ENCODE data around the gene TEX52.
A peak's percentile ranks its signal among the peaks of the same experiment; 100 is the strongest.
"Not testable (repeated sequence)": the region's sequence is repeated elsewhere in the genome, so short reads cannot be mapped to it uniquely, and the experiment has no call there.

The TEX52 gene

DNA sequence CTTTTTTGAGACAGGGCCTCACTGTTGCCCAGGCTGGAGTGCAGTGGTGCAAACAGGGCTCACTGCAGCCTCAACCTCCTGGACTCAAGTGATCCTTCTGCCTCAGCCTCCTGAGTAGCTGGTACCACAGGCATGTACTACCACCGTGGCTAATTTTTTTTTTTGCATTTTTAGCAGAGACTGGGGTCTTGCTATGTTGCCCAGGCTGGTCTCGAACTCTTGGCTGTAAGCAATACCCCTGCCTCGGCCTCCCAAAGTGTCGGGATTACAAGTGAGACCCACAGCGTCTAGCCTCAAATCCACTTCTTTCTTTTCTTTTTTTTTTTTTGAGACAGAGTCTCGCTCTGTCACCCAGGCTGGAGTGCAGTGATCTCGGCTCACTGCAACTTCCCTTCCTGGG lies 6.6 kb upstream of the TEX52 start:
- DNase-seq, result not testable (repeated sequence)

DNA sequence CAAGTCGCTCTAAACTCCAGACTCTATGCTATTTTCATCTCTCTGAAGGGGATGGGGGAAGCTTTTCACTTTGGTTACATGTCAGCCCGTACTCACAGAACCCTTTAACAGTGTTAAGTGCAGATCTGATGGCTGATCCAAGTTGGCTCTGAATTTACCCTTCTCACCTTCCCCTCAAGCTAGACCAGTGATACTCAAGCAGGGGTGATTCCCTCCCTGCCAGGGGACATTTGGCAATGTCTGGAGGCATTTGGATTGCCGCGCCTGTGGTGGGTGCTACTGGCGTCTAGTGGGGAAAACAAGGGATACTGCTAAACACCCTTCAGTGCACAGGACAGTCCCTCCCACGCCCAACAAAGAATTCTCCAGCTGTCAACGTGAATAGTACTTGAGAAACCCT lies 6.0 kb upstream of the TEX52 start:
- no peak for DNase-seq

DNA sequence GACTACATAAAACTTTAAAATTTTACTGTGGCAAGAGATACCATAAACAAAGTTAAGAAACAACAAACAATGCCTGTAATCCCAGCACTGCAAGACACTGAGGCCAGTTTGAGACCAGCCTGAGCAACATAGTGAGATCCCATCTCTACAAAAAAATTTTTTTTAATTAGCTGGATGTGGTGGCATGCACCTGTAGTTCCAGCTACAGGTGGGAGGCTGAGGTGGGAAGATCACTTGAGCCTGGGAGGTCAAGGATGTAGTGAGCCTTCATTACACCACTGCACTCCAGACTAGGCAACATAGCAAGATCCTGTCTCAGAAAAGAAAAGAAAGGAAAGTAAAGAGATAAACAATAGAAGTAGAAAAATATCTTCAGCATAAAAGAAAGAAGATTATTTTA lies 3.3 kb upstream of the TEX52 start:
- DNase-seq, result no peak

DNA sequence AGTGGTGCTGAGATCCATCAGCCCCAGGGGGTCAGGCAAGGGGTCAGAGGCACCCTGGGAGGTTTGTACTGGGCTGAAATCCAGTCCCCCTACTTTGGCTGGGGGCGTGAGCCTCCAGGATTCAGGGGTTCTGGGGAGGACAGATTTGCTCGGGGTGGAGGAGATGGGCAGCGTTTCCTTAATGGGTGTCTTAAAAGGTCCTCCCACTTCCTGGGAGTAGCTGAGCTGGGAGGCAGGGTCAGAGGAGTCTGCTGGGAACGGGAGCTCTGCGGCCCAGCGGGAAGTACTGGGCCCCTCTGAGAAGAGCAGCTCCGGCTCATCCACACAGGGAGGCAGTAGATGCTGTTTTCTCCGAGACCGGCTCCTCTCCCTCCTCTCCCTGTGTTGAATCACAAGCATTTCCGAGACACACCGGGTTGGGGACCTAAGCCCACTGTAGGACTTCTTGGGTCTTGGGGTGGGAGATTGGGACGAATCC lies 2.1 kb upstream of the TEX52 start:
- no peak for DNase-seq

DNA sequence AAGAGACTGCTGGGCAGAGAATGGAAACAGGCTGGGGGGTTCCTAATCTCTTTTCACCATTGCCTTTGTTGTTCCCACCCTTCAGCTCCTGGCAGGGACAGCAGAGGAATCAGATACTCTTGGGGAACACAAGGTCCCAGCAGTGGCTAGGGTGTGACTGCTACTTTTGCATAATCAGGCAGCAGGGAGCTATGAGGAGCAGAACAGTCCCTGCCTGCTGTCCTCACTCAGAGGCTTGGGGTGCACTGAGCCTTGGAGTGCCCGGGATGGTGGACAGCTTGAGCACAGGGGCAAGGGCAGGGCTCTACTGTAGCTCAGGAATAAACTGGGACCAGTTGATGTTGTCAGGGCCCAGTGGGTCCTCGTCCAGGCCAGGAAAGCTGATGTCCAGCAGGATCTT lies 1.5 kb upstream of the TEX52 start:
- no peak for DNase-seq

DNA sequence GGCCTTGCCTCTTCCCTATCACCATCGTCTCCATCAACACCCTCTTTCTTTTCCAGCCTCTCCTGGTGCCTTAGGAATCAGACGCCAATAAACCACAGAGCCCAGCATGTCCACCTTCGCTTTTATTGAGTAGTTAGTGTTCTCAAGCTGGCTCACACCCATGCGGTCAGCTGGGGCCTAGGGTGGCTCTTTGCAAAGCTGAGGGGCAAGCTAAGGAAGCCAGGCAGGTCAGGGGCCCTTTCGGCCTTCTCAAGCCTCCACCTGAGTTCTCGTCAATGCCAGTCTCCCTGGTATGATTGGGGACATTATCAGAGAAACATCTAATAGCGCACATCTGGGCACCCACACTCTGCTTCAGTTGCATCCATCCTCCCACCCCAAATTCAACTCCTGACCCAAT lies 737 bp upstream of the TEX52 start:
- no peak for DNase-seq

DNA sequence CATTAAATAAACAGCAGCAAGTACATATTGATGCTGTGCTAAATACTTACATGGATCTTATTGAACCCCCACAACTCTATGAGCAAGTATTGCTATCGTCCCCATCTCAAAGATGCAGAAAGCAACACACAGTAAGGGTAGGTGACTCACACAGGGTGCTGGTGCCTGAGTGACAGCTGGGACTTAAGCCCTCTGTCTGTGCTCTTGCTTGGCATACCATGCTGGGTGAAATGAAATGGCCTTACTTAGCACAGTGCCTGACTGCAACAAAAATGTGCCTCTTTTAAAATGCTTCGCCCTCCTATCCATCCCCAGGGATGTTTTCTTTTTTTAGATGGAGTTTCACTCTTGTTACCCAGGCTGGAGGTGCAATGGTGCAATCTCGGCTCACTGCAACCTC lies 788 bp downstream of the TEX52 start:
- no peak for DNase-seq

DNA sequence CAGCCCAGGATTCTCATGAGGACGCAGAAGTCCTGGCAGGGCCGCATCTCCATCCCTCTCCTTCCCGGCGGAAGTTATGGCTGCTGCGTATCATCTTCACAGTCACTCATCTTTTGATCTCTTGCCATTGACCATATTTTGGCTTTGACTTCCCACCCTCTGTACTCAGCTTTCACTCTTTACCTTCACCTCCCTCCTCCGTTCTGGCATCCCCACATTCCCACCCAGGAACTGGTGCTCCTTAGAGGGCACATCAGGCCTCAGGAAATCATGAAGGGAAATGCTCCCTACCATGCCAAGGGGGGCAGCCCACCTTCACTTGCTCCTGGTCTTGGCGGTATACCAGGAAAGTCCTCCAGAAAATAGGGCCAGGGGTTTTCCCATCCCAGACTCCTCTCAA lies 1.3 kb downstream of the TEX52 start:
- no peak for DNase-seq

DNA sequence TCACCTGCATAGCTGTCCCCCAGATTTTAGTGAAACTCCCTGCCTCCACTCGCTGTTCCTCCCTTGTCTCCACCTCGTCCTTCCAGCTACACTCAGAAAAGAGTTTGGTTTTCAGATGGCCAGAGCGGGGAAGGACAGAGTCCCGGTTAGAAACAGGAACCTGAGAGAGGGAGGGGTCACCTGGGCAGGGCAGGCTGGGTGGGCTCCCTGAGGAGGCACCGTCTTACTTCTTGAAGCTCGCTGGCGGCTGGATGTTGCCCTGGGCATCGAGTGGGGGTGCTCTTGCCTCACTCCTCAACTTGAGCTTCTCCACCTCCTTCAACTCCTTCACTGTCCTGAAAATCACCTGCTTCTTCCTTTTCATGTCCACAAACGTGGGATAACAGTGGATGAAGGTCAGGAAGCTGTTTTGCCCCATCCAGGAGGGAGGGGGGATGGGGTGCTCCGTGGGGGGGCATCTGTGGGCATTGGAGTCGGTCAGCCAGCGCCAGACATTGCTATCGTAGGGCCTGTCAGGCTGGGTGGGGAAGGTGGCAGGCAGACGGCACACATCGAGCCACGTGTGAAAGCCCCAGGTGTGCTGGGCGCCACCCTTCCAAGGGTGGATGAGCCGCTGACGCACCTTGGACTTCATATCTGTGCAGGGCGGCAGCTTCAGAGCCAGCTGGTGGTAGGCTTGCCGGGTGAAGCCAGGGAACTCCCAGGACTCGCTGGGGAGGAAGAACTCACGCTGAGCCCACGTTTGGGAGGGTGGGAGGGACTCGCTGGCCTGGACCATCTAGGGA lies 2.0 kb downstream of the TEX52 start:
- no peak for DNase-seq

DNA sequence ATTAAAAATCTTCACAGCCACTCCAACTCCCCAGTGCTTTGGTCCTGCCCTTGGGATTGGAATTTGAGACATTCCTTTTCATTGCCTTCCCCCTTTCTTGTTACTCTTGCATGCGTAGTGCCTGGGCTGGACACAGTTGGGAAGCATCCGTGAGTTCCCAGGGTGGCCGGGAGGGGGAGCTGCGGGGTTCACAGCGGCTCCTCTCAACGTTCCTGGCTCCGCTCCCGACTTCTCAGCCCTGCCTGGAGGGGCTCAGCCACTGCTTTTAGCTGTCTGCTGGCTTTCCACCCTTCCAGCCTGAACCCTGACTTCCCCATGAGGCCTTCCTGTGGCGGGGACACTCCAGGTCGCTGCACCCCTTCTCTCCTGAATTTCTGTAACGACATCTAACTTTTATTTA lies 3.2 kb downstream of the TEX52 start:
- peak; percentile 7 for DNase-seq

DNA sequence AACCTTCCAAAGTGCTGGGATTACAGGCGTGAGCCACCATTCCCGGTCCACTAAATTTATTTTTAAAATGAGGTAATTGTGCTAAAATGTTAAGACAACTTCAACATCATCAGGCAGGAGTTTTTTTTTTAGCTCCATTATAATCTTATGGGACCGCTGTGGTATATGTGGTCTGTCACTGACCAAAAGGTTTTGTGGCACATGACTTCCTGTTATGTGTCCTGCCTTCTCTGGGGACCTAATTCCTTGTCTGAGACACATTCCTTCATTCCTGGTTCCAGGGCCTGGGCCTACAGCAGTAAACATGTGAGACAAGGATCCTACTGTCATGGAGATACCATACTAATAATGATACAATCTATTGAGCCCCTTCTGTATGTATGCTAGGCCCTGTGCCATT lies 4.9 kb downstream of the TEX52 start:
- no peak for DNase-seq

DNA sequence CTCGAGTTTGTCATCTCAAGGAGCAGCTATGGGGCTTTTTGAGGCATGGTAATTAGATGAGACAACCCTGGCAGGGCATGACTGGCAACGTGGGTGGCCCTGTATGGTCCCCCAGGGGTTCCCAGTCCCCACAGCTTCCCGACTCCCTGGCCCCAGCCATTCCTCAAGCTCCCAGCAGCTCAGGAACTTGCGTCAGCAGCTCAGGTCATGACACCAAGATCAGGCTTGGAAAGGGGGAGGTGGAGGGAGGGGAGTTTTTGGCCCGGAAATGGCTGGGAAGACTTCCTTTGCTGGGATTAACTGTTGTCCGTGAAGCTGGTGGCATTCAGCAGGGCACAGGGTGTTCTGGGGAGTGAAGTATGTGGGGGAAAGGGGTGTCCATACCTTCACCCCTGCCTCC lies 11.6 kb downstream of the TEX52 start:
- no peak for DNase-seq

DNA sequence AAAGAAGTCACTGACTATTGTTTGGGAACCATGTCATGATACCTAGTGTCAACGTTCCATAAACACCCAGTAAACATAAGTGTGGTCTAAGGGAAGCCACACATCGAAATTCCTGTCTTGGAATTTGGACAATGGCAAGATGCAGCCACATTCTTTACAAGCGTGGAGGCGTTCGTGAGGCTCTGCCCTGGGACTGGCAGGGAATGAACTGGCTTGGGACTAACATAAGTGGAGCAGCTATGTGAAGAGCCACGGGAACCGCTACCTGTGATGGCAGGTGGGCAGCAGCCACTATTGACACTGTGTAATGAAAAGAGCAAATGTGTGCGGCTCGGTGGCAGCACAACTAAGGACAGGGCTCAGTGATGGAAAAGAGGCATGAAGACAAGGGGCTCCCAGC lies 12.1 kb downstream of the TEX52 start:
- DNase-seq, result no peak

DNA sequence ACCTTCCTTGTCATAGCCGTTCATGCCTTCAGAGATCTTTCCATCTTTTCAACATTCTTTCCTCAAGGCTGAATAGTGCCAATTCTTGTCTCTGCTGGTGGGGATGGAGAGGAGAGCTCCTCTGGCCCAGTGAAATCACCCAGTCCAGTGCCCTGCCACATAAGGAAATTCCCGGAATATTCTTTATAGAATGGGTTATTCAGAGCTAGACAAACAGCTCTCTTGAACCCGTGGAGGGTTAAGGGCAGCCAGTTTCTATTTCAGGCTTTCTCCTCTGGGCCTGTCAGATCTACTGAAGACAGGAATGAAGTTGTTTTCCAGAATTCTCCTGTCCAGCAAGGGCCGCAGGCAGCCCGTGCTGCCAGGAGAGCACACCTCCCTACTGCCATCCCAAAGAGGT lies 13.9 kb downstream of the TEX52 start:
- no peak for DNase-seq

DNA sequence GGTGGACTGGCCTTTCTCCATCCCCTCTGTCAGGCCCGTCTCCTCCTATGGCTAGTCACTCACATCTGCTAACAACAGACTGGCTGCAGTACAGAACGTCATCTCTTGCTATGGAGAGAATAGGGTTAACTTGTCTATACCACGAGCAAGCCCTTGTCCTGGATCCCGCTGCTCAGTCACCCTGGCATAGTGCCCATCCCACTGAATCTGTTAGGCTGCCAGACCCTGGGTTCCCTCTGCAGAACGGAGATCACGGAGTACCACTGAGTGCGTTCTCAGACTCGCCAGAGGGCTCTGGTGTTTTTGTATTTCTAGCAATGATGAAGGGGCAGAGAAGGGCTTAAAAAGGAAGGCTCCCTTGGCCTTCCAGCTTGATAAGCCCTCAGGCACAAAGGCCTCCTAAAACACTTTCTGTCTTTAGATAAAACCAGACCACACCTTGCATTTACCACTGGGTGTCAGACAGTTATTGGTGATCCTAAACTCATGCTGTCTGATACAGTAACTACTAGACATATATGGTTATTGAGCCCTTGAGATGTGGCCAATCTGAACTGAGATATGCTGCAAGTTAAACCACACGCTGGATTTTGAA lies 15.7 kb downstream of the TEX52 start:
- no peak for DNase-seq

DNA sequence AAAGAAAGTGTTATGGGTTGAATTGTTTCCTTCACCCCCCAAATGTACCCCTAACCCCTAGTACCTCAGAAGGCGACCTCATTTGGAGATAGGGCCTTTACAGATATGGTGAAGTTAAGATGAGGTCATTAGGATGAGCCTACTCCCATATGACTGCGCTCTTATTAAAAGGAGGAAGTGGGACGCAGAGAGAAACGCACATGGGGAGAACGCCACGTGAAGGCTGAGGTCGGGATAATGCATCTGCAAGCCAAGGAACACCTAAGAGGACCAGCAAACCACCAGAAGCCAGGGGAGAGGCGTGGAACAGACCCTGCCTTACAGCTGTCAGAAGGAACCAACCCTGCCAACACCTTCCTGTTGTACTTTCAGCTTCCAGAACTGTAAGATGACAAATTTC lies 20.3 kb downstream of the TEX52 start:
- no peak for DNase-seq

DNA sequence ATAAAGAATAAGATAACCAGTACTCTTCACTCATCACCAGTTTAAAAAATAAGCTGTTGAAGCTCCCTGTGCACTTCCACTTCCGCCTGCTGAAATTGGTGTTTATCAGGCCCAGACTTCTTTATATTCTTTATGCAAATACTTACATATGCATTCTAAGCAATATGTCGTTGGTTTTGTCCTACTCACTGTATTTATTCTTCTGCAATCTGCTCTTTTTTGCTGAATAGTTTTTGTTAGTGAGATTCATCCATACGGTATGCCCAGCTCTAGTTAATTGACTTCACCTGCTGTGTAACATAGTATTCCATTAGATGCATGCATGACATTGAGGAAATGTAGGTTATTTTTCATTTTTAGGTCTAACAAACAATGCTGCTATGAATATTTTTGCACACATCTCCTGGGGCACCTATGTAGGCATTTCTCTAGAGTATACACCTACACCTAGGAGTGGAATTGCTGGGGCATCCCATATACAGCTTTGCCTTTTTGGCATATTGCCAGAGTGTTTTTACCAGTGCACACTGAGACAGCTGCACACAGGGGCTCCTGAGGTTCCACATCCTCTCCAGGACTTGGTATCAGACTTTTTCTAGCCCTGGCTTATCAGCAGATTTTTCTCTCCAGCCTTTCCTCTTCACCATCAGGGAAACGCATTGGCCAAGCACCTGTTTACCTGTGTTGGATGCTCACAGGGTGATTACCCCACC lies 21.0 kb downstream of the TEX52 start:
- DNase-seq, result no peak

DNA sequence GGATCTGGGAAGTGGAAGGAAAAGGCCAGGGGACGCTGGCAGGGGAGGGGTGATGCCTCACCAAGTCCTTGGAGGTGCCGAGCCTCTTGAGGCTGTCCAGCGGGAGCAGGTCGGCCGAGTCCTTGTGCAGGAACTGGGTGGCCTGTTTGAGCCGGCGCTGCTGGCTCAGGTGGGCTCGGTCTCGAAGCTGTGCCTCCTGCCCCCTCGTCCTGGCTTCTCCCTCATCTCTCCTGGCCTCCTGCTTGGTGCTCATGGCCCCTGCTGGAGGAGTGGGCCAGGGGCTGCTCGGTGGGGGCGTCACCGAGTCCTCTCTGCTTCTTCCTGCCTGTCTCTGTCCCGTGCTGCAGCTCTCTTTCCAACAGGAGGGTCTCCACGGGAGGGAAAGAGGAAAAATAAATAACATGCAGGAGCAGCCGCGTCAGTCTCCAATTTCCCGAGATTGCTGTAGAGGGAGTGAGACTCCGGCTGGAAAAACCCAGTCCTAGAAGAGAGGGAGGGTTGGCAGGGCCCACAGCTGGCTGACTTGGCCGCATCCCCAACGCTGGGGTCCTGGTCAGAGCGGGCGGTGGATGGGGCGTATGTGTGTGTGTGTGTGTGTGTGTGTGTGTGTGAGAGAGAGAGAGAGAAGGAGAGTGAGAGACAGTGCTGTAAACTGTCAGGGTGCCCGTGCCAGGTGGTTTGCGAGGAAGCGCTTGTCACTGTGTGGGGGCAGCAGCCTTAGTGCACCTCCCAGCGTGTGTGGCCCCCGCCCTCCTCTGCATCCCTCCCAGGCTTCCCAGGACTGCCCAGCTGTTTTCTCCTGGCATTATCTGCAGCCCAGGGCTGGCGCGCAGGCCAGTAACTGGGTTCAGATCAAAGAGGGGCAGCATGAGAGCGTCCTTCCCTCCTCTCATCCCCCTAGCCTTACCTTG lies 22.0 kb downstream of the TEX52 start, which contains the start of gene NRIP2:
TSS of gene NRIP2 (minus strand) at position 455 of the 911 bp plus-strand sequence. CDS start at position 403, 52 bp downstream.
- no peak for DNase-seq

DNA sequence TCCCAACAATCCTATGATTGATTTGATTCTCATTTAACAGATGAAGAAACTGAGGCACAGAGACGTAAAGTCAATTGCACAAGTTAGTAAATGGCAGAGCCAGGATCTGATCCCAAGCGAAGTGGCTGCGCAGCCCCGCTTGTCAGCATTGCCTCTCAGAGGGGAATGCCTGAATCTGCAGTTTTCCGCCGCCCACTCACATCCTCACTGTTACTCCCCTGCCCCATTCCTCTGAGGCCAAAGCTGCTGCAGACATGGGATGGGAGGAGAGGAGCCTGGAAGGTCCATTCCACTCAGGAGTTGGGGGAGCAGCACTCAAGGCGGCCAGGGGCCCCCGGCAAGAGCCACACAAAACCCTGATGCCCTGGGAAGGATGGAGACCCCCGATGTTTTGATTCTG lies 23.0 kb downstream of the TEX52 start:
- DNase-seq, result no peak

DNA sequence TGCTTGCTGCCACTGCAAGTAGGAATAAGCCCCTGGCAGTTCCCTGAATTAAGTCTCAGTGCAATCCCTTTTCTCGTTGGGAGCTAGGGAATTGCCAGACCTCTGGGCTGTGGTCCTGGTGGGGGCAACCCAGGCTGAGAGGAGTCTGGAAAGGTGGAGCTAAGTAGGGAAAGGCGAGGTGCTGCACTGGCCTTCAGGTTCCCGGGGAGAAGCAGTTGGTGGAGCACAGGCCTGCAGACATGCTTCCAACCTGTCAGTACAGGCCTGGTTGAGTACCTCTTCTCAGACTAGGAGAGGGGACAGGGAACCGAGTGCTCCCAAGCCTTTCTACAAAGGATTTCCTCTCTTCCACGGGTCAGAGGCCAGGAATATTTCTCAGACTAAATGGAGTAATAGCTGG lies 23.5 kb downstream of the TEX52 start:
- no peak for DNase-seq

DNA sequence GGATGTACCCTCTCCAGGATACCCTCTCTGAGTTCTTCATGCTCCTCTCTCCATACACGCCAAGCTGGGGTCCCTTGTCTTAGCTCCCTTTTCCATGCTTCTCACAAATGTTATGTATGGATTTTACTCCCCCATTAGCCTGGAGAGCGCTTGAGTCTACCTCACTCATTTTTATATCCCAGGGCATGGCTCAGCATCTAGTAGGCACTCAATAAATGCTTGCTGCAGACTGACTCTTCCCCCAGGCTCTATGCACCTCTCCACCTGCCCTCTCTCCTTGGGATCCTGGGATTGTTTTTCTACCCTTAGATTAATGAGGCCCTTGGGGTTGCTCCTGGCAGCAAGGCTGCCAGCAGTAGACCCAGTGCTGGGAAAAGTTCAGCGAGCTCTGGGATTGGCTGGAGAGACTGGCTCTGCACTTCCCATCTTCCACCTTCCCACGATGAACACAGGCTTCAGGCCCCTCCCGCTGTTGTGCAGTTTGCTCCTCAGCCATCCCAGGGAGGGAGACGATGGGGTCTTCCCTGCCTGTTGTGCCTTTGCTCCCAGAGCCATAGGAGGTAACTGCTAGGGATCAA lies 24.2 kb downstream of the TEX52 start:
- DNase-seq, result no peak

DNA sequence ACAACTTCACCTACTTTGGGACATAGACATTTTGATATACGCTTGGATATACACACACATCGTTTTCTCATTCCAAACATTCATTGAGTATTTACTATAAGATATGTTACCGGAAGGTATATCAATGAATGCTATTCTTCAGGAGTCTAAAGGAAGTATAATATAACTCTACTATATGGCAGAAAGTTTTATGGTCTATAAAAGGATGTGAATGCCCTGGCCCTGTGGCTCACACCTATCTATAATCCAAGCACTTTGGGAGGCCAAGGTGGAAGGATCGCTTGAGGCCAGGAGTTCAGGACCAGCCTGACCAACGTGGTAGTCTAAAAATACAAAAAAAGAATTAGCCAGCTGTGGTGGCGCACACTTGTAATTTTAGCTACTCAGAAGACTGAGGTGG lies 27.6 kb downstream of the TEX52 start:
- no peak for DNase-seq

Data from central memory CD4-positive, alpha-beta T cell (primary cell).